Mesenteric fat pad (tissue), 1 donor: ENCODE measurements around the gene RET. TPM values are rescaled to one million over a fixed set of nuclear protein-coding genes. Genes with fewer than 3 reads are reported as not detected.
"Not testable (repeated sequence)": the region's sequence is repeated elsewhere in the genome, so short reads cannot be mapped to it uniquely, and the experiment has no call there.

ENCODE experiments used
- DNase-seq: peaks from one replicate; pipeline ENCODE4 v3.0.0-alpha.2; 2020; ENCODE audit warnings: low spot score
- total RNA-seq: library from RNA; stranded (reverse); fragmentation: NEBNext Ultra II Directional; extraction: Animal tissue kit (Norgen Biotek cat#: 25700); gene quantifications from one replicate; pipeline ENCODE4 v1.2.1, GENCODE V29; 2021
- donor health status: DM: yes; HTN: yes; CAD: no.

Gene RET
- total RNA-seq, 1 donor from 2014 or later, result 0.64 TPM

DNA sequence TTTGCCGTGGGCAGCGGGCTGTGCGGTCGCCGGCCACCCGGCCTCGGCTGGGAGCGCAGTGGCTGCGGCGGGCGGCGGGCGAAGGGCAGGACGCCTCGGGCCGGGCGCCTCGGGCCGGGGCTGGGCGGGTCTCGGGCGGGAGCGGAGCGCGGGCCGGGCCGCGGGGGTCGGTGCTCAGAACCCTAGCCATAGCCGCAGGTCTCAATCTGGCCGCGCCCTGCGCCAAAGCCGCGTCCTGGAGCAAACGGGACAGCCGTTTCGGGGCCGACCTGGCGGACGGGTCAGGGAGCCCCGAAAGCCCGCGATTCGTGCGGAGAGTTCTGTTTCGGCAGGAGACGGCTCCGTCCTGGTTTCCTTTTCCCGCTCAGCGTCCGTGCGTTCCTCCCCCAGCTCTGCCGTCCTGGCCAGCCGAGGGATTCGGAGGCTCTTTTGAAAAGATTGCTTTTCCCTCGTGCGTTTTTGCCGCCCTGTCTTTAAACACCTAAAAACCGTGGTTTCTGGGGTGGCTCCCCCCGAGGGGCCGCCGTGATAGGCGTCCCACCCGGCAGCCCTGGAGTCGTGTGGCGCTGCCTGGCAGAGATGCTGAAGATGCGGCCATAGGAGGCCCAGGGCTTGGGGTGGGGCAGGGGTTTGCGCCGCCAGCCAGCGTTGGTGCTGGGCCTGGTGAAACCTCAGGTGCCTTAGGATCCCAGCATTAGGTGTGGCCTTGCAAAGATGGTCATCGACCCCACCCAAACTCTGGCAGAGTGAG lies 727 bp downstream of the RET start:
- DNase-seq, result no peak

DNA sequence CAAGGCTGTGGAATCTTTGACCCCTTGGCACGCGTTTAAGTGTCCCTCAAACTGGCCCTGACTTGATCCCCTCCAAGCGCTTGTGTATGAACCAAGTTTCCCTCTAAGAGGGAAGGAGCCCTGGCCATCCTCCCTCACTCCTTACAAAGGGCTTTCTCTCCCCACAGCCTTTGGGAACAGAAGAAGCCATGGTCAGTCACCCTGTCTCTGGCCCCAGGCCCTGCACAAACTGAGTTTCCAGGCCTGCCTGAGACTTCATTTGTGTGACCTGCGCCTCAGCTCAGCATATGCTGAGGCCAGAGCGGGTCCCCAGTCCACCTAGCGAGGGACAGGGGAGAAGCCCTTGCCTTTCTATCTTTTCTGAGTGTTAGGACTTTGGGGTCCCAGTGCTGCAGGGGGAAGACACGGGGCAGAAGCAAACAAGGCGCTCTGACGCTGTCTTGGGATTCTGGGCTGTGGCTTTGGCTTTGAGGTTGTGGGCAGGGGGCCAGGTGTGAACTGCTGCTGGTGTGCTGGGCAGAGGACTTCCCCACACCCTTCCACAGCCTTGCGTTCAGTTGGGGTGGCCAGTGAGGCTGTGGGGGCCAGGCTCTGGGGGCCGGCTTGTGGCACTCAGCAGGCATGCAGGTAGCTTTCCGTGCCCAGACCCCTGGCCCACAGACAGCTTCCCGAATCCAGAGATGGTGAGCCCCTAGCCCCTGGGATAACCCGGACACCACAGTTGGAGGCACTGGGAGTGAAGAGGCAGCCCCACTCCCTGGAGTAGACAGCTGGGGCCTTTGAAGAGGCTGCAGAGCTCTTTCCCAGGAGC lies 1.5 kb downstream of the RET start:
- DNase-seq, result no peak

DNA sequence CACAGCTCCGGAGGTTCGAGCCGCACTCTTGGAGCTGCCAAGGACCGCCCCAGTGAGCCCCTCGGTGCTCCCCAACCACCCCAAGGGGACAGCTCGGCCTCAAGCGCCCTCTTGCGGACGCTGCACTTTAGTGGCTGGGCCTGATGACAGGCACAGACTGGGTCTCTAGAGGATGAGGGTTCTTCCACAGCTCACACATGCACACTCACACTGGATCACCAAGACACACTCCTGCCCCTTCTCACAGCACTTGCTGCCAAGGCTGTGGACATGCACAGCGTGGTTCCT lies 2.1 kb downstream of the RET start:
- no peak for DNase-seq

DNA sequence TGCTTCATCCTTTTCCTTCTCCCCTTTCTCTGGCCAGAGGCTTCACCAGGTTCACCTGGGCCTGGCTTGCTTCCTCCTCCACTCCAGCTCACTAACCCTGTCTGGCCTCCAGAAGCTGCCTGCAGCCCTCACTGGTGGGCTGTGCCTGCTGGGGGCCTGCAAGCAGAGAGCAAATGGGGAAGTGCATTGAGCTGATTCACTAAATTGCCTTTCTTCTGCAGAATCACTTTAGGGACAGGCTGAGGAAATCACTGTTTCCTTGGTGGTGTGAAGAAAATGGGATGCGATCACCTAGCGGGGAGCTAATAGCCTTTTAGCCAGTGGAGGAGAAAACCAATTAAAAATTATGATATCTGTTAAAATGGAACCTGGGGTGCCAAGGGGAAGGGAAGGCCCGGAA lies 3.0 kb downstream of the RET start:
- DNase-seq, result no peak

DNA sequence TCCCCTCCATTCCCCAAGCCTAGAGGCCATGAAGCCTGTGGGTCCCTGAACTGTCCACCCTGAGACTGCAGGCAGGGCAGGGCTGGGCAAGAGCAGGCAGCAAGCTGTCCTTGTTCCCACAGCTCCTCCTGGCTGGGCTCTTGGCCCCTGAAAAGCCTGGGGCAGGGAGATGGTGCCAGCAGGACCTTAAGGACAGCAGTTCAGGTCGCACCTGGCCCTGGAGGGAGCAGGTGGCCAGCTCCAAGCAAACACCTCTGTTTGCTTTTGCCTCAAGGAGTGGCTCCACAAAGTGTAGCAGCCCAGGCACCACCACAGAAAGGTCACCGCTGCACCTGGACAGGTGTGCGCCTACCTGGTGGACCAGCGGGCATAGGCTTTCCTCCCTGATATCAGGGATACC lies 5.2 kb downstream of the RET start:
- no peak for DNase-seq

DNA sequence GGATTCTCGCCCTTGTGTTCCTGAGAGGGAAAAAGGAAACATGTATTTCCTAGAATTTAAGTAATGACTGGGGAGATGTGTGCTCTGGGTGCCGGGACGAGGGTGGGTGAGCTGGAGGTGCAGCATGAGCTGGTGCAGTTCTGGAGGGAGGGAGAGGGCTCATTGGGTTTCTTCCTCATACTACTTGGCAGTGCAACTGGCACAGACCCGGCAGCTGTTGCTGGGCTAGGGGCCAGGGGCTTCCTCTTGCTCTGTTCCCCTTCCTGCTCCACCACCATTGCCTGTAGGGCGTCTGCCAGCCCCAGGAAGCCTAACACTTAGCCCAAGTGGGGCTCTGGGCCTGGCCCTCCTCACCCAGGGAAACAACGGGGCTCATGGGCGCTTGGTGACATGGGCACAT lies 5.9 kb downstream of the RET start:
- DNase-seq, result no peak

DNA sequence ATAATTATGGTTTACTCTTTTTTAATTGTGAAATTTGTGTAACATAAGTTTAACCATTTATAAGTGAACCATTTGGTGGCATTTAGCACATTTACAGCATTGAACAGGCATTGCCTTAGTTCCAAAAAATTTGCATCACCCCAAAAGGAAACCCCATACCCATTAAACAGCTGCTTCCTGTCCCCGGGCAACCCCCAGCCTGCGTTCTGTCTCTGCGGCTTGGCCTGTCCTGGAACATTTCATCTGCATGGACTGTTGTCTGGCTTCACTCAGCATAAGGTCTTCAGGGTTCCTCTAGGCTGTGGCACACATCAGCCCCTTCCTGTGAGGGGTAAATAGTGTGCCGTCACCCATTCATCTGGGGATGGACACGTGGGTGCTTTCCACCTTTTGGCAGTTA lies 6.9 kb downstream of the RET start:
- no peak for DNase-seq

DNA sequence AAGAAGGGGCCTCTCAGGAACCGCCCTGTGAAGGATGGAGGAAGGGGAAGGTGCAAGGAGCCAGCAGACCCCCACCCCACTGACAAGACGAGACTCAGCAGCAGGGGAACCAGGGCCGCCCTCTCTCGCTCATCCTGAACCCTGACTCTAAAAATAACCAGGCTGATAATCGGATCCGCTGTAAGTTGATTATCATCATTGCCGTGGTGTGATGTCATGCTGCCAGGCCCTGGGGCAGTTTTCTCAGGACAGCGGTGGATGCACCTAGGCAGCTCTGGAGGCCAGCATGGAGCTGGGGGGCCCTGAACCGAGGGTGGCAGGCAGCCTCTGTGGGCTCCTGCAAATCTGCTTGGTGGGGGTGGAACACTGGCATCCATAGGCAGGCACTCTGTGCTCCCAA lies 7.9 kb downstream of the RET start:
- no peak for DNase-seq

DNA sequence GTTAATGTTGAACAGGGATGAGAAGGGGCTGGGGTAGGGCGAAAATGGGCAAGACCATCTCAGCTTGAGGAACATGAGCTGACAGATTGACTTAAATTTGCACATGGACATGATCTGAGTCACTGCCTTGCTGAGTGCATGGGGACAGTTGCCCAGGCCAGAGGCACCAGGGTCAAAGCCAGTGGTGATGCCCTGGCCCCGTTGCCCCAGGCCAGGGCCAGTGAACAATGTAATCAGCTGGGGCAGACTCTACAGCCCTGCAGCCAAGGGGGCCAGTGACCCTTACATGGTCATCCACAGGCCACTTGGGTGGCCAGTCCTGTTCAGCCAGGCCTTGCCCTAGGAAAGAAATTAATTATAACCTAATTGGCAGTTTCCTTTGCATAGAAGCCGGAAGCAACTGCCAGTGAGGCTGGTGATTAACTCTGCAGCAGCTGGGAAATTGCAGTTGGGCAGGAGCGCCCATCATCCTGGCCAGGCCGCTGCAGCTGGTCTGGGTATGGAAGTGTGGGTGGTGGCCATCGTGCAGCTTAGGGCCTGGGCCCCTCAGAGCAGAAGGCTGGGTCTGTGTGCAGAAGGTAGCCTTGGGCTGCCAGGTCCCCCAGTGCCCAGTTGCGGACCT lies 9.6 kb downstream of the RET start:
- DNase-seq, result no peak

DNA sequence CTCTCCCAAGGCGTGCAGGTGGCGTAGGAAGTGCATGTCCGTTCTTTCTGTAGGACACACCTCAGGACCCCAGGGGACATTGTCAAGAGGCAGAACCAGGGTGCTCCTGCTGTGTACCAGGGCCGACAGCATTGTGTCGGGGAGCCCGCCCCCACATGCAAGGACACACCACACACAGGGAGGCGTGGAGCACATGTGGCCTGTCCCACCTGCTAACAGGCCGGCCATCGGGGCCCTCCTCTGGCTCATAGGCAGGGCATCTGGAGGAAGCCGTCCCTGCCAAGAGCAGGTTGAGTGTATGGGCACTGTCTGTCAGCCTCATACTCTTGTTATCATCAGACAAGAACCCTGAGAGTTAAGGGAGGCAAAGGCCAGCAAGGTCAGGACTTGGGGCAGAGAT lies 12.7 kb downstream of the RET start:
- no peak for DNase-seq

DNA sequence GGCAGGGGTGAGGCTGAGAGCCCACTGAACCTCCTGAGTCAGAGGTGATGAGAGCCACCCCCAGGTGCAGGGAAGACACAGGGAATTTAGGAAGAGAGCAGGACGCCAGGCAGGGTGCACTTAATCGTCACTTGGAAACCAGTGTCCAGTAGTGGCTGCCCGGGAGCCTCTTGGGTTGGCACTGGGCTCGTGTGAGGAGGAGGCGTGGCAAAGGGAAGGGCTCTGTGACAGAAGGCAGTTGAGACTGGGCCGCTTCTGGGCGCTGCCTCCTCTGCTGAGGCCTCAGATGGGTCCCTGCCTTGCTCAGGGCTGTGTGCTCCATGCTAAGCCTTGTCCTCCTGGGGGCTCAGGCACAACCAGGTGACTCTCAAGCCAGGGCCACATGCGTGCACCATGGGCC lies 13.3 kb downstream of the RET start:
- no peak for DNase-seq

DNA sequence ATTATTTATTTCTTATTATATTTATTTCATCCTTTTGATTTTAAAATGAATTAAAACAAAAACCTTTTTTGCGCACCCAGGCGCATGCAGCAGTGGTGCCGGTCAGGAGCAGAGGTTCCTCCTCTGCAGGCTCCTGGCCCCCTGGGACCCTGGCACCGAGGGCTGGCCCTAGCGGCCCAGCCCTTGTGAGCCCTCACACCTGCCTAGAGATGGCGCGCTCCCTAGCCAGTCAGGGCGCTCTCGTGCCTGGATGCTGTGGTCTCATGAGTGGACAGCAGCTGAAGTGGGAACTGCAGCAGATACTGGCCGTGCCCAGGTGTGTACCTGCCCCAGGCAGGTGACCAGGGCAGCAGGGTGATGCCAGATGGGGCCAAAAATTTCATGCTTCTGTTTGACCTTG lies 13.8 kb downstream of the RET start:
- DNase-seq, result no peak

DNA sequence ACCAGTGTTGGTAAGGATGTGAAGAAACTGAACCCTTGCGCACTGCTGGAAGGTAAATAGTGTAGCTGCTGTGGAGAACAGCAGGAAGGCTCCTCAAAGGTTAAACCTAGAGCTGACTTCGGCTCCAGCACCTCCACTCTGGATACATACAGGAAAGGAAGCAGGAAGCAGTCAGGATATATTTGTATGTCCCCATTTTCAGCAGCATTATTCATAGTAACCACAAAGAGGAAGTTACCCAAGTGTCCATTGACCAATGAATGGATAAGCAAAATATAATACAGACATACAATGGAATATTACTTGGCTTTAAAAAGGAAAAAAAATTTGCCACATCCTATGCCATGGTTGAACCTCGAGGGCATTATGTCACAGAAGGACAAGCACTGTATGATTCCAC lies 15.0 kb downstream of the RET start:
- DNase-seq, result no peak

DNA sequence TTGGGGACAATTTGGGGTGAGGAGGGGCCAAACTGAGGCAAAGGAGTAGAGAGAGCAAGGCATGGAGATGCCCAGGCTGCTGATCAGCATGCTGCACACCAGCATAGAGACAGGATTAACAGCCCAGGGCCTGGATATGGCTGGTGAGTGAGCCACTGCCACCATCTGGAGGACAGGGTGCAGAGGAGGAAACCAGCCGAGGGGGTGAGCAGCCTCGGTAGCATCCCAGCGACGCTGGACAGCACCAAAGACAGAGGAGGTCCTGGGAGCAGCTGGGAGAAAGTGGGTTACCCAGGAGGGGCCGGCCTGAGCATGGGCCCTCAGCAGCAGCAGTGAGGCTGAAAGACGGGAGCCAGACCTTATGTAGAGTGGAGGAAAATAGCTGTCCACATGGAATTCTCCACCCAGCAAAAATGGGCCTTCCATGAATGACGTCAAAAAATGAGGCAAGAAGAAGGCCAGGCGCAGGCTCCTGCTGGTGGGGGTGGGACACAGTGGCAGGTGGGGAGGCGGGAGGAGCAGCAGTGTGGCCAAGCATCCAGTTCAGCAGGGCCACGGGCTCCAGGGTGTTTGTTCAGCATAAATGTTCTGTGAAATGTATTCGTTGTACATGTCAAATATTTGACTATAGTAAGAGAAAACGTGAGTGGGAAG lies 16.7 kb downstream of the RET start:
- no peak for DNase-seq

DNA sequence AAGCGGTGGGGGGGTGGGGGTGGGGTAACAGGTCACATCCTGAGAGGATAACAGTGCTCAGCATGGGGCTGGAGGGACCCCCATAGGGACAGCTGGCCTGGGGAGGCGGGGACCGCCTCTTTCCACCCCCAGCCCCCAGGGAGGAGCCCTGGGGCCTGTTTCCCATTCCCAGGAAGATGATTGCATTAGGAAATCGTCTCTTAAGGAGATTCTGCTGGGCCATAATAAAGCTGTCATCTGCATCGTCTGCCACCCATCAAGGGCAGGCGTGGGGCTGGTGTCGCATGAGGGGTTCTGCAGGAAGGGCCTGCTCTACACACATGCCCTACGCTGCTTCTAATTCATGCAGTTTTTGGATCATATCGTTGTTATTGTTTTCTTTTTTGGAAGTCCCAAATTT lies 17.2 kb downstream of the RET start:
- DNase-seq, result no peak

DNA sequence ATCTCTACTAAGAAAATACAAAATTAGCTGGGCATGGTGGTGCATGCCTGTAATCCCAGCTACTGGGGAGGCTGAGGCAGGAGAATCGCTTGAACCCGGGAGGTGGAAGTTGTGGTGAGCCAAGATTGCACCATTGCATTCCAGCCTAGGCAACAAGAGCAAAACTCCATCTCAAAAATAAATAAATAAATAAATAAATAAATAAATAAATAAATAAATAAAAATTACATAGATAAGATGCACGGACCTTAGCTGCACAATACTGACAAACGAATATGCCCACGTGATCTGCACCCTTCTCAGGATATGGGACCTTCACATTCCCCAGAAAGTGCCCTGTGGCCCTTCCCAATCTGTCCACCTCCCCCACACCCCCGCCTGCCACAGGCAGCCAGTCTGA lies 22.5 kb downstream of the RET start:
- DNase-seq, result not testable (repeated sequence)

DNA sequence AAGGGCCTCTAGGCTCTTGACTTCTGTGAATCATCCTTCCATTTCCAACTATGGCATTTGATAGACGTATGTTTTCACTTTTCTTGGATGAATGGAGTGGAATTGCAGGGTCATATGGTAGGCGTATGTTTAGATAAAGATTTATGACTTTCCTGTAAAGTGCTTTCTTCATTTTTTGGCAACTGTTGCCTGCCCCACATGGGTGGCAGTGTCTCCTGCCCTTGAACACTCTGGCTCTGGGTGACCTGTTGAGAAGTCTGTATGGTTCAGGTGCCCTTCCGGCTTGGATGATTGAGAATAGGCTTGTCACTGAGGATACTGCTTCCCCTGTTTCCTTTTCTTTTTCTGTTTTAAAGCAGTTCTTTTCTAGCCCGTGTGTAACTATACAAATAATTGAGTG lies 23.1 kb downstream of the RET start:
- no peak for DNase-seq

DNA sequence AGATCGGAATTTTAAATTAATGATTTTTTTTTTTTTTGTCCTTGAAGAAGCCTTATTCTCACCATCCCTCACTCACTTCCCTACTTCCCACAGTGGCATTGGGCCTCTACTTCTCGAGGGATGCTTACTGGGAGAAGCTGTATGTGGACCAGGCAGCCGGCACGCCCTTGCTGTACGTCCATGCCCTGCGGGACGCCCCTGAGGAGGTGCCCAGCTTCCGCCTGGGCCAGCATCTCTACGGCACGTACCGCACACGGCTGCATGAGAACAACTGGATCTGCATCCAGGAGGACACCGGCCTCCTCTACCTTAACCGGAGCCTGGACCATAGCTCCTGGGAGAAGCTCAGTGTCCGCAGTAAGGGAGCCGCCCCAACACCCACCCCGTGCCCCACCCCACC lies 23.5 kb downstream of the RET start:
- DNase-seq, result no peak

DNA sequence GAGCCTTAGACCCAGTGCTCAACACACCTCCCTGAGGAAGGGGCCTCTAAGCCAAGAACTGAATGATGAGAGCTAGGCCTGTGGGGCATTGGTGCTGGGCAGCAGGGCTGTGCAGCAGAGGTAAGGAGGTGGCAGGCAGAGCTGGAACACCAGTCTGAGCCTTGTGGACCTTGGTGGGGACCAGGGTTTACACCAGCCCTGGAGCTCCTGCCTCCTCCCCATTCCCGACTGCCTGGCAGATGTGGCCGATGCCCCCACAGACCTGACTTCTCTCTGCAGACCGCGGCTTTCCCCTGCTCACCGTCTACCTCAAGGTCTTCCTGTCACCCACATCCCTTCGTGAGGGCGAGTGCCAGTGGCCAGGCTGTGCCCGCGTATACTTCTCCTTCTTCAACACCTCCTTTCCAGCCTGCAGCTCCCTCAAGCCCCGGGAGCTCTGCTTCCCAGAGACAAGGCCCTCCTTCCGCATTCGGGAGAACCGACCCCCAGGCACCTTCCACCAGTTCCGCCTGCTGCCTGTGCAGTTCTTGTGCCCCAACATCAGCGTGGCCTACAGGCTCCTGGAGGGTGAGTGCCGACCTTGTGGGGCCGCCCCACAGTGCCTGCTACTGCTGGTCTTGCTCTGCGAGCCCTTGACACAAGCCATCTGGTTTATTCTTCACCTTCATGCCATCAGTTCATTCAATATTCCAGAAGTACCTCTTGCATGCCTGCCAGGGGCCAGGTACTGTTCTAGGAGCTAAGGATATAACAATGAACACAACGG lies 25.4 kb downstream of the RET start:
- DNase-seq, result no peak

DNA sequence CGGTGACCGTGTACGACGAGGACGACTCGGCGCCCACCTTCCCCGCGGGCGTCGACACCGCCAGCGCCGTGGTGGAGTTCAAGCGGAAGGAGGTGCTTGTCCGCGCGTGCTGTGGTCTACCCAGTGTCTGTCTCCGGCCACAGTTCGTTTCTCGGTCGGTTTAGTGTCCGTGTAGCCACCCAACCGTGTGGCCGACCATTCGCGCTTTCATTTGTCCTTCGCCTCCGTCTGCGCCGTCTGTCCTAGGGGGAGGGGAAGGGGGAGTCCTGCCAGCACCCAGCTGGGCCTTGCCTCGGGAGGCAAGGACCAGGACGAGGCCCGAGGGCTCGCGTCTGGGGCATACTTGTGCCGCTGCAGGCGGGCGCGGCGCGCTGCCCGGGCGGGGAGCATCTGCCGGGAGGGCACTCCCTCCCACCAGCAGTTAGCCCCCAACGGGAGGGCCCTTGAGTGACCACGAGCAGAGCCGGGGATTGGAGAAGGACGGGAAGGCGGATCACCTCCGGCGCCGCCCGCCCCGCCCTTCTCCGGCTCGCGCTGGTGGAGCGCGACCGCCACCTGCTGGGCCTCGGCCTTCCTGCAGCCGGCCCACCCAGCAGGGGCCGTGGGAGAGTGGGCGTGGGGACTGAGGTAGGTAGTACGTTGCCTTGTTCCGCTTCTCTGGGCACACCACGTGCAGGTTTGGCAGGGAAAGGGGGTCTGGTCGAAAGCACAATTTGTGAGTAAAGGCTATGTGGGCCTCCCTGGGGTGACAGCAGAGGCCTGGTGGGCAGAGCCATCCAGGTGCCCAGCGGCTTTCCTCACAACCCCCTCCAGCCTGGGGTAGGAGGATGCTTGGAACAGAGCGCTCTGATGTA lies 28.5 kb downstream of the RET start:
- DNase-seq, result peak; percentile 93

DNA sequence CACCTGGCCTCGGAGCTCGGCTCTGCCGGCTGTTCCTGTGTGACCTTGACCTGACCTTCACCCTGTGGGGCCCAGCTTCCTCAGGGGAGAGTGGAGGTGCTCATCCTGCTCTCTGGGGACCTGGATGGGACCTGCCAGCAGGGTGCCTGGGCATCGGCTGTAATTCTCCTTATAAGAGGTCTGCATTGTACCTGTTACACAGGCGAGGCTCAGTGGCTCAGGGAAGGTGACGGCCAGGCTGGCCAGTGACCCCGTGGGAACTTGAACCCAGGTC lies 29.0 kb downstream of the RET start:
- DNase-seq, result no peak
